Mucosa of rectum (tissue), 2 donors: Measurements from ENCODE around the gene ADRA1B.

Experiments used
- H3K27ac ChIP-seq, 2 donors: one replicate each; pipeline ENCODE4 v1.7.0; 2013; ENCODE audit warnings: inconsistent platforms in 2 of 2, low read depth in 2 of 2, low read length in 2 of 2
- H3K27me3 ChIP-seq, 2 donors: one replicate each; pipeline ENCODE4 v1.7.0; 2013; ENCODE audit warnings: low read length in 2 of 2; ENCODE audit not compliant: control insufficient read depth in 2 of 2, insufficient read depth in 2 of 2
- H3K36me3 ChIP-seq, 2 donors: one replicate each; pipeline ENCODE4 v1.7.0; 2013; ENCODE audit warnings: low read length in 2 of 2; ENCODE audit not compliant: control insufficient read depth in 2 of 2, insufficient read depth in 2 of 2
- H3K4me1 ChIP-seq, 2 donors: one replicate each; pipeline ENCODE4 v1.7.0; 2013; ENCODE audit warnings: low read length in 2 of 2, mild to moderate bottlenecking in 1 of 2; ENCODE audit not compliant: control insufficient read depth in 2 of 2, insufficient read depth in 2 of 2
- H3K4me3 ChIP-seq, 2 donors: one replicate each; pipeline ENCODE4 v1.7.0; 2013; ENCODE audit warnings: low read length in 2 of 2
- H3K9ac ChIP-seq, 2 donors: one replicate each; pipeline ENCODE4 v1.7.0; 2013; ENCODE audit warnings: low read length in 2 of 2, low read depth in 1 of 2, mild to moderate bottlenecking in 1 of 2
- H3K9me3 ChIP-seq, 2 donors: one replicate each; pipeline ENCODE4 v1.7.0; 2013; ENCODE audit warnings: low read length in 2 of 2; ENCODE audit not compliant: control insufficient read depth in 2 of 2
- donor health status: healthy.
- donor health status: Normal muscosa, but diverticular disease.

The ADRA1B gene

DNA sequence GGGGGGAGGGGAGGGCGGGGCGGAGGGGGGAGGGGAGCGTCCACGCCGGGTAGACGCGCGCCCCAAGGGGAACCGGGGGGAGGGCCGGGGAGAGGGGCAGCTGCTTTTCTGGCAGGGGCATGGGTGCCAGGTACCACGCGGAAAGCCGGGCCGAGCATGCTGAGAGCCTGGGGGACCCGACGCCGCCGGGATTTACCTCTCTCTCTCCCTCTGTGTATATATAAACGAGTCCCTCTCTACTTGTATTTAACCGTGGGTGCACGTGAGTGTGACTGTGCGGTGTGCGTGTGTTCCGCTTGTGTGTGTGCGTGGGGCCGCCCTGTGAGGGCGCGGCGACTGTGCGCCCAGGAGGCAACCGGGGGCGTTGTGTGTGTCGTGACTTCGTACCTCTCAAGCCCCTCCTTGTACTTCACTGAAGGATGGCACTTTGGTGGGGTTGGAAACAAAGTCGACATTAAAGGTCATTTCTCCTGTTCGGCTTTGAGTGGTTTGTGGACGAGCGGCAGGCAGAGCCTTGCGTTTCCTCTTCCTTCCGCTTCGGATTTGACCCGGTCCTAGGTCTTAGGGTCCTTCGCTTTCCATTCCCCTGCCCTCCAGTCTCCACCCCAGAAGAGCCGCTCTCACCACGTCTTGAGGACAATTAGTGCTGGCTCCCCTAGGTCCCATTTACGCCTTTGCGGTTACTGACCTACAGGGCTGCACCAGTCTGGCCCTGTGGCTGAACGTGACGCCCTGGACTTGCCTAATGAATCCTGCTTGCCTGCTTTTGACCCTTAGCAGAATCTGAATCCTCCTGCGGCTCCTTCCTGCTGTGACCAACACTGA is 56.5 kb downstream of the ADRA1B start:
- Histone ChIP-seq H3K27ac (no peak overlapping the region), H3K4me1 (peaks cover 0 to 4% of the 10 kb centered on the region in 2 donors), H3K4me3 (no peak overlapping the region), H3K9ac (no peak overlapping the region), H3K36me3 (no peaks in the 10 kb centered on the region), H3K9me3 (no peaks in the 10 kb centered on the region), H3K27me3 (peaks cover 22 to 23% of the 10 kb centered on the region in 2 donors)

- peaks cover 0 to 4% of the 10 kb centered on the region in 2 donors for H3K4me1 ChIP-seq
- H3K27ac ChIP-seq, result no peak overlapping the region
- no peak overlapping the region for H3K4me3 ChIP-seq
- H3K9ac ChIP-seq, result no peak overlapping the region
- H3K36me3 ChIP-seq, result no peaks in the 10 kb centered on the region
- peaks cover 19 to 21% of the 10 kb centered on the region in 2 donors for H3K27me3 ChIP-seq
- H3K9me3 ChIP-seq, result no peaks in the 10 kb centered on the region
Measured at GRCh38 chr5:159975462-159976019, 59.3 kb downstream of the ADRA1B start.

GRCh38 chr5:159976921-159977320 is 60.6 kb downstream of the ADRA1B start:
- Histone ChIP-seq H3K27ac (no peak overlapping the region), H3K9ac (no peak overlapping the region), H3K9me3 (no peaks in the 10 kb centered on the region), H3K4me3 (no peak overlapping the region), H3K27me3 (peaks cover 6 to 14% of the 10 kb centered on the region in 2 donors), H3K36me3 (no peaks in the 10 kb centered on the region), H3K4me1 (no peaks in the 10 kb centered on the region)

GRCh38 chr5:159978358-159978757 is 62.1 kb downstream of the ADRA1B start:
- Histone ChIP-seq H3K9ac (no peak overlapping the region), H3K27me3 (peaks cover 0 to 6% of the 10 kb centered on the region in 2 donors), H3K4me1 (no peaks in the 10 kb centered on the region), H3K36me3 (no peaks in the 10 kb centered on the region), H3K27ac (no peak overlapping the region), H3K4me3 (no peak overlapping the region), H3K9me3 (no peaks in the 10 kb centered on the region)

- H3K4me1 ChIP-seq, result peaks cover 0 to 8% of the 10 kb centered on the region in 2 donors
- H3K36me3 ChIP-seq, result no peaks in the 10 kb centered on the region
- H3K9me3 ChIP-seq, result no peaks in the 10 kb centered on the region
- no peak overlapping the region for H3K27ac ChIP-seq
- H3K4me3 ChIP-seq, result no peak overlapping the region
- H3K27me3 ChIP-seq, result peaks cover 3 to 6% of the 10 kb centered on the region in 2 donors
- H3K9ac ChIP-seq, result no peak overlapping the region
Measured at GRCh38 chr5:159982421-159983173, 66.3 kb downstream of the ADRA1B start.

DNA sequence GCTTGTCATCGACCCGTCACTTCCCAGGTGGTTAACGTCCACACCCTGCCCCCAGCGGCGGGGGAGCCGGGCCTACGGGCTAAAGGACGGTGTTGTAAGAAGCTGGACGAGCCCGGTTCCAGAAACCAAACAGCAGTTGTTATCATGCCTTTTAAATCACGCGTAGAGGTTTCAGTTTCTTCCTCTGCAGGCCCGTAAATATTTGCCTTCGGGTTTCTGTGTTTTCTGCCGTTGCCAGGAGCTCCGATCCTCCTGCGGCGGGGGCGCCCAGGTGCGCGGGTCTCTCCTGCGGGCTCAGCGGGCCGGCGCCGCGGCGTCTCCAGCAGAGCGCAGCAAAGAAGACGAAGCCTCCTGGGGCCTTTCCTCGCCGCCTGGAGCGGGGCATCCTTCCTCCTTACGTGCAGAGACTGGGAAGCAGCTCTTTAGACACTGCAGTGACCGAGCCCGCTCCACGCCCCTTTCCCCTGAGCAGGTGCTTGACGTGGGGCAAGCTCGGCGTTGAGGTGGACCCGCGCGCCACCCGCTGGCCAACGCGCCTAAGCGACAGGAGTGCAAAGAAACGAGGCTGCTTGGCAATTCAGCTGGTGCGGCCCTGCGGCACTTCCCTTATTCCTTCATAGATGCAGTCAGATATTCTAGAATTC is 70.9 kb downstream of the ADRA1B start:
- Histone ChIP-seq H3K9ac (peak overlapping the region; percentile 32 to 36), H3K27ac (no peak overlapping the region), H3K4me1 (peaks cover 0 to 8% of the 10 kb centered on the region in 2 donors), H3K9me3 (no peaks in the 10 kb centered on the region), H3K36me3 (no peaks in the 10 kb centered on the region), H3K27me3 (peaks cover 3 to 5% of the 10 kb centered on the region in 2 donors), H3K4me3 (peak overlapping the region; percentile 60 to 69)

DNA sequence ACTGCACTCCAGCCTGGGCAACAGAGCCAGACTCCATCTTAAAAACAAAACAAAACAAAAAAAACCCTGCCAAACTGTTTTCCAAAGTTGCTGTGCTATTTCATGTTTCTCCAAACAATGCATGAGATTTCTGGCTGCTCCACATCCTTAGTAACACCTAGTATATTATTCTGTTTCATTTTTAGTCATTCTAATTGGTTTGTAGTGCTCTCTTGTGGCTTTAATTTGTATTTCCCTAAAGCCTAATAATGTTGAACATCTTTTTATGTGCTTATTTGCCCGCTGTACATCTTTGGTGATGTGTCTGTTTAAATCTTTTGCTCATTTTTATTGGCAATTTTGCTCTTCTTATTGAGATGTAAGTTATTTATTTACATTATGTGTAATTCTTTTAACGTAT is 74.2 kb downstream of the ADRA1B start:
- Histone ChIP-seq H3K4me1 (peaks cover 0 to 8% of the 10 kb centered on the region in 2 donors), H3K9me3 (peaks cover 0 to 6% of the 10 kb centered on the region in 2 donors), H3K36me3 (no peaks in the 10 kb centered on the region), H3K4me3 (no peak overlapping the region), H3K27me3 (peaks cover 3 to 5% of the 10 kb centered on the region in 2 donors), H3K9ac (no peak overlapping the region), H3K27ac (no peak overlapping the region)

DNA sequence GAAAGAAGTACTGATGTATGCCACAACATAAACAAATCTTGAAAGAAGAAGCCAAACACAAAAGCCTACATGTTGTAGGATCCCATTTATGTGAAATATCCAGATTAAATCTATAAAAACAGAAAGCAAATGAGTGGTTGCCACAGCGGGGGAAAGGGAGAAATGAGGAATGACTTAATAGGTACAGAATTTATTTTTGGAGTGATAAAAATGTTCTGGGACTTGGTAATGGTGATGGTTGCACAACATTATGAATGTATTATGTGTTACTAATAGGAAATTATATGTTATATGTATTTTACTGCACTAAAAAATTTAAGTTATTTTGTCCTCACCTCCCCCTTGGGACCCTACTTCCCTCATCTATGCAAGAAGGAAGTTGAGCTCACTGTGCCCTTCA is 76.3 kb downstream of the ADRA1B start:
- Histone ChIP-seq H3K9me3 (peaks cover 0 to 6% of the 10 kb centered on the region in 2 donors), H3K27ac (no peak overlapping the region), H3K9ac (no peak overlapping the region), H3K4me3 (no peak overlapping the region), H3K4me1 (no peaks in the 10 kb centered on the region), H3K27me3 (no peaks in the 10 kb centered on the region), H3K36me3 (no peaks in the 10 kb centered on the region)

- Histone ChIP-seq H3K9me3 (peaks cover 0 to 6% of the 10 kb centered on the region in 2 donors), H3K36me3 (no peaks in the 10 kb centered on the region), H3K27ac (no peak overlapping the region), H3K4me1 (no peaks in the 10 kb centered on the region), H3K27me3 (no peaks in the 10 kb centered on the region), H3K9ac (no peak overlapping the region), H3K4me3 (no peak overlapping the region)
Measured at GRCh38 chr5:159993194-159993593, 76.9 kb downstream of the ADRA1B start.
